ENCODE measurements around the gene MAGI2. TPM values are rescaled to one million over a fixed set of nuclear protein-coding genes. Genes with fewer than 3 reads are reported as not detected.

The MAGI2 gene
- total RNA-seq, 1 donor from 2014 or later: 0.38 TPM

DNA sequence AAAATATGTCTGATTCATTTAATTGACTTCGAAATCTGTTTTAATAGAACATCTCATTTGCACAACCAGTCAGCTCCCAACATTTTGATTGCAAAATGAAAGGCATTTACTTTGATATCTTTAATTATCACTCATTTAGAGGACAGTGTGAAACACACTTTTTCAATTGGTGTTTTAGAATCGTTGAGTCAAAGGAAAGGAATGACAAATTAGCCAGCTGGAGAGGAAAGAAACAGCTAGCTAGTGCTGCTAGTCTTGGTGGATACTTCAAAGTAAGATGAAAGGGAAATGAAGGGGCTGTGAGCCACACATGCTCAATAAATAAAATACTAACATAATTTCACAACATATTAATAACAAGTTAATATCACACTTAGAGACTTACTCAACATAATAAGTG lies 1084.7 kb downstream of the MAGI2 start:
- POLR2A ChIA-PET: no interaction called here

DNA sequence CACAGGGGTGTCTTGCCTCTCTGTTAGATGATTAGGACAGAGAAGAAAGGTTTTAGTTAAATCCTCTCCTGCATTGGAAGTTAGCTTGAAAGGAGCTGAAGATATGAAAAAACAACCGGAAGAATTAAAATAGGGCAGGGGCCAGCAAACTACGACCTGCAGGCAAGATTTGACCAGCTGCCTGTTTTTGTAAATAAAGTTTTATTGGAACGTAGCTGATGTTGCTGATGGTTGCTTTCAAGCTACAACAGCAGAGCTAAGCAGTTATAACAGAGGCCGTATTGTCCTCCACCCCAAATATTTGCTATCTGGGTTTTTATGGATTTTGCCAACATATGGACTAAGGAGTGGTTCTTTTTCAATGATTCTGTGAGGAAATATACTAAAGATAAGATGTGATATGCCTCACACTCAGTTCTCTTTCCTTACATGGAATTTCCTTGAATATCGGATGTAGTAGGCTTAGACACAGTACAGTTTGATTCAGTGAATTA lies 1086.1 kb downstream of the MAGI2 start:
- no peaks in the 10 kb centered on the region for H3K4me1 Mint-ChIP-seq
- TF ChIP-seq, protein P1, sequence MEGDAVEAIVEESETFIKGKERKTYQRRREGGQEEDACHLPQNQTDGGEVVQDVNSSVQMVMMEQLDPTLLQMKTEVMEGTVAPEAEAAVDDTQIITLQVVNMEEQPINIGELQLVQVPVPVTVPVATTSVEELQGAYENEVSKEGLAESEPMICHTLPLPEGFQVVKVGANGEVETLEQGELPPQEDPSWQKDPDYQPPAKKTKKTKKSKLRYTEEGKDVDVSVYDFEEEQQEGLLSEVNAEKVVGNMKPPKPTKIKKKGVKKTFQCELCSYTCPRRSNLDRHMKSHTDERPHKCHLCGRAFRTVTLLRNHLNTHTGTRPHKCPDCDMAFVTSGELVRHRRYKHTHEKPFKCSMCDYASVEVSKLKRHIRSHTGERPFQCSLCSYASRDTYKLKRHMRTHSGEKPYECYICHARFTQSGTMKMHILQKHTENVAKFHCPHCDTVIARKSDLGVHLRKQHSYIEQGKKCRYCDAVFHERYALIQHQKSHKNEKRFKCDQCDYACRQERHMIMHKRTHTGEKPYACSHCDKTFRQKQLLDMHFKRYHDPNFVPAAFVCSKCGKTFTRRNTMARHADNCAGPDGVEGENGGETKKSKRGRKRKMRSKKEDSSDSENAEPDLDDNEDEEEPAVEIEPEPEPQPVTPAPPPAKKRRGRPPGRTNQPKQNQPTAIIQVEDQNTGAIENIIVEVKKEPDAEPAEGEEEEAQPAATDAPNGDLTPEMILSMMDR (IDR thresholded peaks at IDR 0.05): no peak
- no peaks in the 10 kb centered on the region for H3K9me3 Mint-ChIP-seq
- no peak for DNase-seq
- H3K27me3 Mint-ChIP-seq: no peaks in the 10 kb centered on the region
- H3K36me3 Mint-ChIP-seq (ENCODE audit: low read depth): no peaks in the 10 kb centered on the region
- ChIA-PET POLR2A (no interaction called here), CTCF (no interaction called here)
- H3K27ac Mint-ChIP-seq: no peak overlapping the region
- ATAC-seq (ENCODE audit: low read depth): no peak
- intact Hi-C loops (cut with micrococcal nuclease): no loop called here
- no peak overlapping the region for H3K4me3 Mint-ChIP-seq

More for the DNA sequence above, 1084.7 kb downstream of the MAGI2 start:
- Mint-ChIP-seq H3K36me3 (ENCODE audit: low read depth) (no peaks in the 10 kb centered on the region), H3K27ac (no peak overlapping the region), H3K4me3 (no peak overlapping the region), H3K9me3 (peaks cover 1% of the 10 kb centered on the region), H3K27me3 (no peaks in the 10 kb centered on the region), H3K4me1 (no peaks in the 10 kb centered on the region)
- DNase-seq (no peak), ATAC-seq (ENCODE audit: low read depth) (no peak)
- intact Hi-C loops (cut with micrococcal nuclease): no loop called here
- TF ChIP-seq, protein P1 (IDR thresholded peaks at IDR 0.05): no peak
- CTCF ChIA-PET: no interaction called here

DNA sequence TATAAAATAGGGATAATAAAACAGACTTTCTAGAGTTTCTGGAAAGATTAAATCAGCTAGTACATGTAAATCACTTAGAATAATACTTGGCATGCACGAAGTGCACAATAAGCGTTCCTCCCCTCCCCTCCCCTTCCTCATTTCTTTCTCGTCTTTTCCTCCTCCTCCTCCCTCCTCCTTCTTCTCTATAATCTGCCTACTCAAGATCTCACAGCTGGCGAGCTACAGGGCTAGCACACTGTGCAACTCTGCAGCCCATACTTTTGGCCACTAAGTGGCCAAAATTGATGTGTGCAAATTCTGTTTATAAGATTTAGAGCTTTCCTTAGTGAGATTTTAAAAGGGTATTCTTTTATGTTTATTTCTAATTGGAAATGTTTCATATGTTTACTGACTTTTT lies 1089.6 kb downstream of the MAGI2 start:
- TF ChIP-seq, protein P1 (IDR thresholded peaks at IDR 0.05): no peak
- no peak for DNase-seq
- intact Hi-C loops (cut with micrococcal nuclease): no loop called here
- no peaks in the 10 kb centered on the region for H3K9me3 Mint-ChIP-seq
- H3K27ac Mint-ChIP-seq: no peak overlapping the region
- ATAC-seq (ENCODE audit: low read depth): no peak
- ChIA-PET POLR2A (no interaction called here), CTCF (no interaction called here)
- H3K36me3 Mint-ChIP-seq (ENCODE audit: low read depth): no peaks in the 10 kb centered on the region
- H3K27me3 Mint-ChIP-seq: no peaks in the 10 kb centered on the region
- no peaks in the 10 kb centered on the region for H3K4me1 Mint-ChIP-seq
- no peak overlapping the region for H3K4me3 Mint-ChIP-seq

DNA sequence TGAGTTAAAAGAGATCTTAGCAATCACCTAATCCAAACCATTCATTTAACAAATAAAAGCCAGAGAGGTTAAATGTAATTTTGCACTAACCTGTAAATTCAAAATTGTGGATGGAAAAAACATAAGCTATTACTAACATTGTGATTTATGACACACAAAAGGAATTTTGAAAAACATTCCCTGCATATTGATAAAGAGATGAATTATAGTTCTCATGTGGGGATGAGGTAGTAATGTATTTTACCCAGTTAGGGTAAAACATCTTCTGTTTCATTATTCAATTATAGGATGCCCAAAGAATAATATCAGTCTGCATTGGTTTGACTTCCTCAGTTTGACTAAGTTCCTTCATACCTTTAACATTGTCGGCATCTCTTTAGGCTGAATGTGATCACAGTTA lies 1093.6 kb downstream of the MAGI2 start:
- no peak overlapping the region for H3K4me3 Mint-ChIP-seq
- TF ChIP-seq, protein P1 (IDR thresholded peaks at IDR 0.05): no peak
- ChIA-PET CTCF (no interaction called here), POLR2A (no interaction called here)
- no peaks in the 10 kb centered on the region for H3K36me3 Mint-ChIP-seq (ENCODE audit: low read depth)
- no peaks in the 10 kb centered on the region for H3K27me3 Mint-ChIP-seq
- H3K4me1 Mint-ChIP-seq: no peaks in the 10 kb centered on the region
- H3K9me3 Mint-ChIP-seq: no peaks in the 10 kb centered on the region
- no peak overlapping the region for H3K27ac Mint-ChIP-seq
- intact Hi-C loops (cut with micrococcal nuclease): no loop called here
- no peak for ATAC-seq (ENCODE audit: low read depth)
- no peak for DNase-seq

DNA sequence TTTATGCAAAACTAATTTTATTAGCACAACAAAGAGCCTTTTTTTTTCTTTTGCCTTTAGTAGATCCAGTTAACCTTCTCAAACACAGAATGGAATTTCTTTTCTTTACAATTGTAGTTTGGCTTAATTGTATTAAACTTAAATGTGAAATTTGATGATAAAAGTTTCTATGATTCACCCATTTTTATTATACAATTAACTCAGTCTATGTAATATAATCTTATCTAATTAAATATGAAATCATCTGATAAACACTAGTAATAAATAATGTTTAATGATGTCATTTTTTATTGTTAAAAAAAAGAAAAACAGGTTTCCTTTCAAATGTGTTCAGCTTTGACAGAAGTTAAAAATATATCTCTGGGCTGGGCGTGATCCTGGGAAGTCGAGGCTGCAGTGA lies 1095.8 kb downstream of the MAGI2 start:
- Mint-ChIP-seq H3K4me3 (no peak overlapping the region), H3K27me3 (no peaks in the 10 kb centered on the region), H3K27ac (no peak overlapping the region), H3K9me3 (no peaks in the 10 kb centered on the region), H3K4me1 (no peaks in the 10 kb centered on the region), H3K36me3 (ENCODE audit: low read depth) (no peaks in the 10 kb centered on the region)
- ChIA-PET POLR2A (no interaction called here), CTCF (no interaction called here)
- ATAC-seq (ENCODE audit: low read depth) (no peak), DNase-seq (no peak)
- TF ChIP-seq, protein P1 (IDR thresholded peaks at IDR 0.05): no peak
- intact Hi-C loops (cut with micrococcal nuclease): no loop called here

All from activated B cell treated with CpG ODN at 0.5 μM for 24 hours (primary cell).